Measurements from ENCODE around the gene C1orf21.
A peak's percentile ranks its signal among the peaks of the same experiment; 100 is the strongest.
"Not testable (repeated sequence)": the region's sequence is repeated elsewhere in the genome, so short reads cannot be mapped to it uniquely, and the experiment has no call there.

C1orf21 gene

DNA sequence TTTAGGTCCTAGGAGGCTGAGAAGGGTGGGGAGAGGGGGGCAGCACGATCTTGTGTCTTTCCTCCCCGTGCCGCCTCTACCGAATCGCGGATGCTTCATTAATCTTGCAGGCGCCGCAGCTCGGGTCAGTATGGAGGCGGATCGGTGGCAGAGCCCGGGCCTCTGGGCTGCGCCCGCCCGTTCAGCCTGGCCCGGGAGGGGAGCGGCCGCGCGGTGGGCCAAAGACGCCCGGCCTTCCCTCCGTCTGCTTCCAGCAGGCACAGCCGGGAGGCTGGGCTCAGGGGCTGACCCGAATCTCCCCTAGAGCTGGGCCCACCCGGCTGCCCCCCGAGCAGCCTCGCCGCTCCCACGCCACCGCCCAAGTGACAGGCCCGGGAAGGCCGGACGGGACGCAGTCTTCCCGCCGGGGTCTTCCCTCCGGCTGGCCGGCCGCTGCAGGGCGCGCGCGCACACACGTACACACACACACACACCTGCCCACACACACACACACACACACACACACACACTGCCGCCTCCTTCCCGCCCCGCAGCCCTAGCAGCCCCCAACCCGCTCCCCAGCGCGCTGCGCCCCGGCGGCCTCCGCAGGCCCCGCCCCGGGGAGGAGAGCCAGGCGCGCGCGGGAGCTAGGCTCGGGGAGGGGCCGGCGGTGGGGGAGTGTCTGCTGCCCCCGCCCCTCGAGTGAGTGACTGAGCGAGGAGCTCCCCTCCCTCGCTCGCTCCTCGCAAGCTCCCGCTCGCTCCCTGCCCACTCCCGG lies at the start of gene C1orf21:
Gene C1orf21, plus strand, starts transcription at position 718 of the 757 bp plus-strand sequence. CDS start 90,481 bp downstream, outside the sequence.
- peak; percentile 95 for DNase-seq

GRCh38 chr1:184337865-184338264 lies 49.0 kb upstream of the C1orf21 start:
- DNase-seq = not testable (repeated sequence)

GRCh38 chr1:184340984-184341383 lies 45.8 kb upstream of the C1orf21 start:
- no peak for DNase-seq

GRCh38 chr1:184350573-184350972 lies 36.3 kb upstream of the C1orf21 start:
- DNase-seq = no peak

DNA sequence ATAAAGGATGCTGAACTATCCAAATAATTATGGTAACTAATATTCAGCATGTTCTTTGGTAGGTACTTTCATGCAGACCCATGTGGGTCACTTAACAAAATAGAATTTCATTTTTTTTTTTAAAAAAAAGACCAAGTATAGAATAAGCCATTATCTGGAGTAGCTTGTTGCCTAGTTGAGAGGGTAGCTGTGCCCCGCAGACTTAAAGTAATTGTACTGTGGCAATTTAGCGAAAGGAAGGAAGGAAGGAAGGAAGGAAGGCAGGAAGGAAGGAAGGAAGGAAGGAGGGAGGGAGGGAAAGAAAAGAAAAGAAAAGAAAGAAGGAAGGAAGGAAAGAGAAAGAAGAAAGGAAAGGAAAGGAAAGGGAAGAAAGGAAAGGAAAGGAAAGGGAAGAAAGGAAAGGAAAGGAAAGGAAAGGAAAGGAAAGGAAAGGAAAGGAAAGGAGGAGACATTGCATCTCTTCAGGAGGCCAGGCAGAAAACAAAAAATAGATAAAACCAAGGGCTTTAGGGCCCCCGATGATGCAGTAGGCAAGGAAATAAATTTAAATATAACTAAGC lies 35.3 kb upstream of the C1orf21 start:
- no peak for DNase-seq

GRCh38 chr1:184352776-184353175 lies 34.1 kb upstream of the C1orf21 start:
- no peak for DNase-seq

- no peak for DNase-seq
Measured at GRCh38 chr1:184354719-184355118, 32.1 kb upstream of the C1orf21 start.

DNA sequence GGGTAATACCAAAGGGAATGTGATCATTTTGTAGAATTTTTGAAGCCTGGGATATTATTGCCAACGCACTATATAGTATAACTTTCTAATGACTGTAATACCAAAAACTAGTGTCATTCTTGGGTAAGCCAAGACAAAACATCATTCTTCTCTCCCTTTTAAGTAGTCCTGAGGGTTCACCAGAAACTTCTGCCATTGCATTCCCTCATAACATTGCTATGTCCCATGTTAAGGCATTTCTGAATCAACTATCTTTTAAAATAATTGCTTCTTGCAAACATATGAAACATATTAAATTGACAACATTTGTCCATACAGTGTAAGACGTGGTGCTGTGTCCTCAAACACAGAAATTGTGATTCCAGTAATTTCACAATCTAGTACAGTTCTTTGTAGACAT lies 29.9 kb upstream of the C1orf21 start:
- DNase-seq = no peak

GRCh38 chr1:184358256-184358655 lies 28.6 kb upstream of the C1orf21 start:
- DNase-seq = no peak

- no peak for DNase-seq
Measured at GRCh38 chr1:184359909-184360308, 26.9 kb upstream of the C1orf21 start.

- DNase-seq = no peak
Measured at GRCh38 chr1:184362876-184363275, 24.0 kb upstream of the C1orf21 start.

DNA sequence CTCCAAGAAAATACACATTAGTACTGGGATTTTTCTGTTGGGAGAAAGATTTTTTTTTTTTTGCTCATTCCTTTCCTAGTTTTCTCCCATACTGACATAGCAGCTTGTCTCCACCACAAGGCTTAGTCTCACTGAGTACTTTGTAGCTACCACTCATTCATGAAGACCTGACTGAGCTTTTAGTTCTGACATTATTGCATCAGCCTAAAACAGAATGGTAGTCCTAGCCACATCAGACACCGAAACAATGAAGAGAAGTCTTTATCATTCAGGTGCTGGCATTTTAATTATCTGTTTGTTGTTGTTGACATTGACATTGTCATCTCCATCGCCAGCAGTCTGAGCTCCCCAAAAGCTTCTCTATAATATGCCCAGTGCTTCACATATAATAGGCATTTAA lies 21.1 kb upstream of the C1orf21 start:
- no peak for DNase-seq

DNA sequence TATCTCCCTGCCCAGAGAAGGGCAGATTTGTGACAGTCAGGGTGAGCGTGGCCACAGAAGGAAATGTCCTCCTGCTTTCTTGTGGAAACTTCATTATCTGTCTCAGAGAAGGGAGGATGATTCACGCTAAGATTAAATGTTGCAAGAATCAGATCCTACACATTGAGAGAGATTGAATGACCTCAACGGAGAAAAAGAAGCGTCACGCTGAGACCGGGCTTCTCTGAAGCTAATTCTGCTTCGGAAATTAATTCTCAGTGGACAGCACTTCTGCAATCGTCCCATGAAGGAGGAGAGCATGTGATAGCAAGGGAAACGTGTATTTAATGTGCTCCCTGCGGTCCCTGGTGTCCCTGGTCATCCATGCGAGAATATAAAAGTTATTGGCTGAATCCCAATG lies 19.8 kb upstream of the C1orf21 start:
- no peak for DNase-seq

- no peak for DNase-seq
Measured at GRCh38 chr1:184367427-184368038, 19.3 kb upstream of the C1orf21 start.

- no peak for DNase-seq
Measured at GRCh38 chr1:184368354-184368753, 18.5 kb upstream of the C1orf21 start.

GRCh38 chr1:184370850-184371249 lies 16.0 kb upstream of the C1orf21 start:
- no peak for DNase-seq

DNA sequence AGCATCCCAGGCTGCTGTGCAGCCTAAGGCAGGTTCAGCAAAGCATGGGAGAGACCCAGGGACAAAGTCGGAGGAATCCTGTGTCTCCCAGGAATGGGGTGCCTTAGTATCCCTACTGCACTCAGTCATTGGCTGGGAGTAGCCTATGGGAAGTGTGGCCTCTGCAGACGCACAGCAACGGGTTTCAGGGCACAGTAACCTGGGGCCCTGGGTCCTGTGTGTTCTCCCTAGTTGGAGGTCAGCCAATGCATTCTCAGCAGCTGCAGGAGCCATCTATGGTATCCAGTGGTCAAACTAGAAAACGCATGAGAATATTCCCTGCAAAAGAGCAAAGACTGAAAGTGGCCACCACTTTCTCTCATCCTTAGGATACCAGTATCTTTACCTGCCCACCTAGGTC lies 13.7 kb upstream of the C1orf21 start:
- no peak for DNase-seq

- DNase-seq = no peak
Measured at GRCh38 chr1:184376369-184376768, 10.5 kb upstream of the C1orf21 start.

- no peak for DNase-seq
Measured at GRCh38 chr1:184379111-184379752, 7.6 kb upstream of the C1orf21 start.

DNA sequence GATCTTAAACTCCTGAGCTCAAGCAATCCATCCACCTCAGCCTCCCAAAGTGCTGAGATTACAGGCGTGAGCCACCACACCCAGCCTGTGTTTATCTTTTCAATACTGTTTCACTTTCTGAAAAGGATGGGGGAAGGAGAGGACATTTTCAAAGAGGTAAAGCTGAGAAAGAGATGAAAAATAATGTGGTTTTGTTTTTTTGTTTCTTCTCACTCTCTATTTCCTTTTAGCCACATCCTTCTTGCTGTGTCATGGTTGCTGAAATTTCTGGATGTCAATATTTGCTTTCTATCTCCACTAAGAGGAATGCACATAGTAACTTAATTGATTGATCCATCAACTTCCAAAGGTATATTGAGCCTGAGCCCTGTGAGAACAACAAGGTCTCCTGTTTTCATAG lies 6.4 kb upstream of the C1orf21 start:
- no peak for DNase-seq

DNA sequence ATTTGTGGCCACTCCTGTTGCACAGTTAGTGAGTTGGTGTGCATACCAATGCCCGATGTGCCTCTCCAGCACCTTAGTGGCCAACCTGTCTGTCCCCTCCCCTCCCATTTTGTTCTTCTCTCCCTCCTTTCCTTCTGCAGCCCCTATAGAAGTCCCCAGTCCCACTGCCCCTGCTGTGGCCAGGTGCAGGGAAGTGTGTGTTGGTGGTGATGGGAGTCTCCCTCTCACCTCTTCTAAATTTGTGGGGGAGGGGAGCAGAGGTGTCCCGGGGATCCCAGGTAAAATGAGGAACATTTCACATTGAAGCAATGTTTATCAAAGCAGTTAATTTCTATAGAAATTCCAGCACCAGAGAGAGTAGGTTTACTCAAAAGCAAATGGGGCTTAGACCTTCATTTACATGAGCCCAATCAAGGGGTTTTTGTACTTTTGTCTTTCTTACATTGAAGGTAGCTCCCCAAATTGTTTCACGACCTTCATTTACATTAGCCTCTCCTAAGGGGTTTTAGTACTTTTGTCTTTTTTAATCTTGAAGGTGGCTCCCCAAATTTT lies 3.0 kb upstream of the C1orf21 start:
- no peak for DNase-seq

DNA sequence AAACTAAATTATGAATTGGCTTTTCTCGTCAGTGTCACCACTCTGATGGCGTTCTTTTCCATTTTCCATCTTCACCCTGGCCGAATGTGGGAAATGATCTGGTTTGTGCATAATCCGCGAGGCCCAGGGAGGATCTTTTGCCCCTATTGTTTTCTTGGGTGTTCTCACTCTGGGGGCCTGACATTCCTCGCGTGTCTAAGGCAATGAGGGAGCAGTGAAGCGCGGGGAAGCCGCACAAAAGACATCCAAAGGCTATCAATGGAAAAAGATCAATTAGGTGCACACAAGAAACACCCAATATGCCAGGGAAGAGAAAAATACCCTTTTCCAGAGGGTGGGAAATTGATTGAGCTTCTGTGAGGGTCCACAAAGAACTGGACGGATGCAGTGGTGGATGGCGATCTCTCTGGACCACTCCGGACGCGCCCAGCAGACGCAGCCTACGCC lies 941 bp upstream of the C1orf21 start:
- no peak for DNase-seq

- DNase-seq = no peak
Measured at GRCh38 chr1:184387069-184387475, 243 bp downstream of the C1orf21 start.

Data from NCI-H1436 (cell line).